Lower lobe of right lung (tissue), 2 donors: ENCODE results near the gene MTFMT. TPM values are rescaled to one million over a fixed set of nuclear protein-coding genes. Genes with fewer than 3 reads are reported as not detected.

Experiments used
- ATAC-seq, 2 donors: fragments of 200-7000 bp; cut with Tn5 transposase; one replicate each; pipeline ENCODE4 v1.9.1; 2020 to 2022; ENCODE audit warnings: mild to moderate bottlenecking in 2 of 2, moderate library complexity in 2 of 2
- DNase-seq: peaks from one replicate; pipeline ENCODE4 v3.0.0-alpha.2; 2020
- H3K27ac ChIP-seq: fragments of 200-600 bp; one replicate; pipeline ENCODE4 v1.8.0; 2022
- H3K27me3 ChIP-seq: fragments of 200-600 bp; one replicate; pipeline ENCODE4 v1.8.0; 2022; ENCODE audit warnings: low read depth
- H3K36me3 ChIP-seq: fragments of 200-600 bp; one replicate; pipeline ENCODE4 v1.8.0; 2022; ENCODE audit warnings: mild to moderate bottlenecking
- H3K4me1 ChIP-seq: fragments of 200-600 bp; one replicate; pipeline ENCODE4 v1.8.0; 2022
- H3K4me3 ChIP-seq: fragments of 200-600 bp; one replicate; pipeline ENCODE4 v1.8.0; 2022; ENCODE audit warnings: mild to moderate bottlenecking
- H3K9me3 ChIP-seq: fragments of 200-600 bp; one replicate; pipeline ENCODE4 v1.8.0; 2022
- intact Hi-C: fragments of 100-400 bp; cut with DNase I; formaldehyde crosslinking; loops from one replicate; pipeline ENCODE4 v1.11.0; 2022
- total RNA-seq: library from RNA; stranded (reverse); fragmentation: NEBNext Ultra II Directional; extraction: Animal tissue kit (Norgen Biotek cat#: 25700); gene quantifications from one replicate; pipeline ENCODE4 v1.2.1, GENCODE V29; 2021
- TF ChIP-seq, protein P1 (sequence below): fragments of 200-600 bp; IDR thresholded peaks from one replicate; pipeline ENCODE4 v1.8.0; 2022; ENCODE audit warnings: antibody characterized with exemption, mild to moderate bottlenecking
- donor health status: DM: no; HTN: yes; CAD: no; lungs with severe emphysema.

The MTFMT gene
- total RNA-seq, 1 donor from 2014 or later = 15.7 TPM

DNA sequence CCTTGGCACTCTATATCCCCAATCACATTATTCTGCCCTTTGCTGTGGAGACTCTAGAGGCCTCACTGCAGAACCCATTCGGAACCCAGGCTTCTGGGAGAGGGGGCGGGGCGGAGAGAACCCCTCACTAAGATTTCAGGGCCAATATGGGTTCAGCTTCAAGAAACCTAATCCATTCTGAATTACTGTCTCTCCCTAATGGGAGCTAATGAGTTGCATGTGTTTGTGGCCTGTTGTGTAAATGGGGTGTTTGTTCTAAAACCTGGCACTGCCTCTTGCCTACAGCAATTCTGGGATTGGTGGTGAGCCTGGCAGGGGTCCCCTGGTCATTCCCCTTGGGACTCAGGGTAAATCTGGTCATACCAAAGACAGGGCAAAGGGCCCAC, 39.0 kb upstream of the MTFMT start:
- H3K27me3 ChIP-seq = peaks cover 23% of the 10 kb centered on the region

DNA sequence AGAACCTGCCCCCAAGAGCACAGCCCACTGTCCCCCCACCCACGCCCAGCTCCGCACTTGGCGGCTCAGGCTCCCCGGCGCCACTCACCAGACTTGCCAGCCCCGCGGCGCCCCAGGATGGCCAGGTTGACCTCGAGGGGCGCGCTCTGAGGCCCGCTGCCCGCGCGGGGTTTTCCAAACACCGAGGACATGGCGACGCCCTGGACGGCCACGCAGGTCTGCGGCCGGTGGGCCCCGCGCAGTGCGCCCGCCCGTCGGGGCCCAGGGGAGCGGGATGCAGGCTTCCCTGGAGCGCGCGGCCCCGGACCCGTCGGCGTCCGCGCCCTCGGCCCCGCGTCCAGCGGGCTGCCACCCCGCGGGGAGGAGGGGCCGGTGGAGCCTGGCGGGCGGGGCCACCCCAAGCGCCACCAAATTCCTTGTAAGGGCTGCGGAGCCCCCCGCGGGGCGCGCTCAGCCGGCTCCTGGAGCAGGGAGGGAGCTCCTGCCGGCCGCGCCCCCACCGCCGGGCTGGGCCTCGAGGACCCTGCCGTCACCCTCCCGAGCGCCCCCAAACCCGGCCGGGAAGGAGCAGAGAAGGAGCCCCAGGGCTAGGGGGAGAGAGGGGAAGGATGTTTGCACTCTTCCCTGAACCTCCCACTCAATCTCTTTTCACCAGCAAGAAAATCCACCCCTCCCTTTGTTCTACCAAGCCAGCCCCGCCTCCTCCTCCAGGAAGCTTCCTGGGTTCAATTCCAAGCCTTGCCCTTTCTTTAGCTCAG, 38.4 kb upstream of the MTFMT start, which contains the start of gene RASL12:
Gene RASL12, minus strand, starts transcription at position 347 of the 758 bp plus-strand sequence. Its CDS starts 156 bp downstream, at position 191.
- H3K27me3 ChIP-seq = peaks cover 23% of the 10 kb centered on the region
- peak within 1 kb of the TSS; percentile 85 for H3K27ac ChIP-seq
- DNase-seq (peak; percentile 47), ATAC-seq (peak; percentile 40 to 45)
- peaks cover 26% of the 10 kb centered on the region for H3K4me1 ChIP-seq
- intact Hi-C loops = no loop called here
- no peaks in the 10 kb centered on the region for H3K36me3 ChIP-seq
- H3K9me3 ChIP-seq = no peaks in the 10 kb centered on the region
- TF ChIP-seq, protein P1, sequence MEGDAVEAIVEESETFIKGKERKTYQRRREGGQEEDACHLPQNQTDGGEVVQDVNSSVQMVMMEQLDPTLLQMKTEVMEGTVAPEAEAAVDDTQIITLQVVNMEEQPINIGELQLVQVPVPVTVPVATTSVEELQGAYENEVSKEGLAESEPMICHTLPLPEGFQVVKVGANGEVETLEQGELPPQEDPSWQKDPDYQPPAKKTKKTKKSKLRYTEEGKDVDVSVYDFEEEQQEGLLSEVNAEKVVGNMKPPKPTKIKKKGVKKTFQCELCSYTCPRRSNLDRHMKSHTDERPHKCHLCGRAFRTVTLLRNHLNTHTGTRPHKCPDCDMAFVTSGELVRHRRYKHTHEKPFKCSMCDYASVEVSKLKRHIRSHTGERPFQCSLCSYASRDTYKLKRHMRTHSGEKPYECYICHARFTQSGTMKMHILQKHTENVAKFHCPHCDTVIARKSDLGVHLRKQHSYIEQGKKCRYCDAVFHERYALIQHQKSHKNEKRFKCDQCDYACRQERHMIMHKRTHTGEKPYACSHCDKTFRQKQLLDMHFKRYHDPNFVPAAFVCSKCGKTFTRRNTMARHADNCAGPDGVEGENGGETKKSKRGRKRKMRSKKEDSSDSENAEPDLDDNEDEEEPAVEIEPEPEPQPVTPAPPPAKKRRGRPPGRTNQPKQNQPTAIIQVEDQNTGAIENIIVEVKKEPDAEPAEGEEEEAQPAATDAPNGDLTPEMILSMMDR = no peak
- peak within 1 kb of the TSS; percentile 52 for H3K4me3 ChIP-seq

More for the DNA sequence above, 39.0 kb upstream of the MTFMT start:
- H3K36me3 ChIP-seq = no peaks in the 10 kb centered on the region
- ATAC-seq (no peak), DNase-seq (peak; percentile 15)
- TF ChIP-seq, protein P1 = no peak
- H3K4me3 ChIP-seq = peak overlapping the region; percentile 52
- H3K9me3 ChIP-seq = no peaks in the 10 kb centered on the region
- H3K4me1 ChIP-seq = peaks cover 24% of the 10 kb centered on the region
- intact Hi-C loops = no loop called here
- peak overlapping the region; percentile 85 for H3K27ac ChIP-seq

DNA sequence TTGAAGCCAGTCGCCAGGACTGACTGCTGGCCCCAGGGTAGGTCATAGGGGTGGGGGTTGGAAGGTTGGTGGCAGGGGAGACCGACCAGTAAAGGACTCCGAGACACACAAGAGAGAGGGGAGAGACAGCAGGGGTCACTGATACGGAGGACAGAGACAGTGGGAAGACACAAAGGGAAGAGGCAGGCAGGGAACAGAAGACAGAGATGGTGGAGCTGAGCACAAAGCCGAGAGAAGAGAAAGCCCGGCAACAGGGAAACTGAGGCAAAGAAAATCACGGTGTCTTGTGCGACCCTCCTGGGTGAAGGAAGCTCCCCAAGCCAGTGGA, 37.8 kb upstream of the MTFMT start:
- Histone ChIP-seq H3K27ac (peak overlapping the region; percentile 85), H3K4me1 (peaks cover 26% of the 10 kb centered on the region), H3K4me3 (peak overlapping the region; percentile 52), H3K9me3 (no peaks in the 10 kb centered on the region), H3K27me3 (peaks cover 23% of the 10 kb centered on the region), H3K36me3 (no peaks in the 10 kb centered on the region)
- intact Hi-C loops = no loop called here
- DNase-seq (no peak), ATAC-seq (no peak)
- TF ChIP-seq, protein P1 = no peak

DNA sequence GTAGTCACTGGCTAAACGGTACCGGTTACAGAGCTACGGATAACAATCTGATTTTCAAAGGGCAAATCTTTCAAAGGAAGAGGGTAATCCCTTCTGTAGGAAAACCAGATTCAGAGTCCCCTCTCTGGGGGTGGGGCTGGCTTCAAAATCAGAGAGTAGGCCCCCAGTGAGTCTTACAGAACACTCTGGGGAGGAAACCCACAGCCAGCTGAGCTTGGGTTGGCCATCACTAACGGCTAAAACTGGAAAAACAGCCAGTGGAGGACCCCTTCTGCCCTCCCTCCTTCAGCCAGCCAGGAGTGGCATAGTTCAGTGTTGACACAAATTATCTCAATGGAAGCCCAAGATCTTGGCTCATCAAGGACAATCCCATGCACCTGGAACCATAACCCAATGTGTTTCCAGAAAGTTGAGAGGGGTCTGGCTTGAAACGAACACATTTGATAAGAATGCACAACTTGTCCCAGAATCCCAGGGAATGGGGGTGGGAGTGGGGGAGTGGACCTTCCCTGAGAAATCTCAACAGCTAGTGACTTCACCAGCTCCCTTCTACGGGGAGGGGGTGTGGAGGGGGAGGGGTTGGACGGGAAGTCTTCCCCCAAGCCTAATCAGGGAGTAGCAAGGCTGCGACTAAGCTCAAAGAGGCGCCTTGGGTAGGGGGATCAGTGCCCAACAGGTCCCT, 37.3 kb upstream of the MTFMT start:
- DNase-seq (peak; percentile 39), ATAC-seq (peak in 1 of 2 donors; percentile 15)
- H3K27me3 ChIP-seq = peaks cover 23% of the 10 kb centered on the region
- TF ChIP-seq, protein P1 = no peak
- peak overlapping the region; percentile 85 for H3K27ac ChIP-seq
- intact Hi-C loops = no loop called here
- H3K36me3 ChIP-seq = no peaks in the 10 kb centered on the region
- H3K9me3 ChIP-seq = no peaks in the 10 kb centered on the region
- peaks cover 31% of the 10 kb centered on the region for H3K4me1 ChIP-seq
- peak overlapping the region; percentile 52 for H3K4me3 ChIP-seq

DNA sequence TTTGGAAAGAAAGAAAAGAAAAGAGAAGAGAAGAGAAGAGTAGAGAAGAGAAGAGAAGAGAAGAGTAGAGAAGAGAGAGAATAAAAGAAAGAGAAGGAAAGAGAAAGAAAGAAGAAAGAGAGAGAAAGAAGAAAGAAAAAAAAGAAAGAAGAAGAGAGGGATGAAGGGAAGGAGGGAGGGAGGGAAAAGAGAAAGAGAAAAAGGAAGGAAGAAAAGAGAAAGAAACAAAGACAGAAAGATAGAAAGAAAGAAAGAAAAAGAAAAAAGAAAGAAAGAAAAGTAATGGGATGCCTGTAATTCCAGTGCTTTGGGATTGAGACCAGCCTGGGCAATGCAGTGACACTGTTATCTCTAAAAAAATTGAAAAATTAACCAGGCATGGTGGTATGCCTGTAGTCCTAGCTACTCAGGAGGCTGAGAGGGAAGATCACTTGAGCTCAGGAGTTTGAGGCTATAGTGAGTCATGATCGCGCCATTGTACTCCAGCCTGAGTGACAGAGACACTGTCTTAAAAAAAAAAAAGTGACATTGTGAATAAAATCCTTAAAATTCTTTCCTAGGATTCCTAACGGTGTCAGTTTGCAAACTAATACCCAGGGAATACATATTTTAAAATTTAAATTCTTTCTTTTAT, 36.7 kb upstream of the MTFMT start:
- Histone ChIP-seq H3K27ac (peak overlapping the region; percentile 85), H3K4me3 (peak overlapping the region; percentile 52), H3K36me3 (no peaks in the 10 kb centered on the region), H3K4me1 (peaks cover 30% of the 10 kb centered on the region), H3K27me3 (peaks cover 23% of the 10 kb centered on the region), H3K9me3 (no peaks in the 10 kb centered on the region)
- intact Hi-C loops = no loop called here
- TF ChIP-seq, protein P1 = no peak
- ATAC-seq = no peak
- no peak for DNase-seq
